NB4 (cell line): ENCODE results near the gene IL17A.

Experiments
- CTCF ChIP-seq: IDR thresholded peaks from one replicate; pipeline ENCODE4 v1.5.1; 2012; ENCODE audit warnings: low read depth, low read length
- TF ChIP-seq, protein P1 (sequence below): IDR thresholded peaks from 2 replicates; pipeline ENCODE4 v1.6.1; 2011; ENCODE audit warnings: low read depth, low read length

GRCh38 chr6:52209770-52210169, 23.6 kb downstream of the IL17A start:
- TF ChIP-seq, protein P1, sequence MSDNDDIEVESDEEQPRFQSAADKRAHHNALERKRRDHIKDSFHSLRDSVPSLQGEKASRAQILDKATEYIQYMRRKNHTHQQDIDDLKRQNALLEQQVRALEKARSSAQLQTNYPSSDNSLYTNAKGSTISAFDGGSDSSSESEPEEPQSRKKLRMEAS: no peak
- no peak for TF ChIP-seq CTCF
